Fibroblast of skin of back (primary cell): ENCODE measurements around the gene TKTL2.
"Not testable (repeated sequence)": the region's sequence is repeated elsewhere in the genome, so short reads cannot be mapped to it uniquely, and the experiment has no call there.

Source experiments
- DNase-seq: peaks from one replicate; pipeline ENCODE4 v3.0.0-alpha.2; 2013

Gene TKTL2

DNA sequence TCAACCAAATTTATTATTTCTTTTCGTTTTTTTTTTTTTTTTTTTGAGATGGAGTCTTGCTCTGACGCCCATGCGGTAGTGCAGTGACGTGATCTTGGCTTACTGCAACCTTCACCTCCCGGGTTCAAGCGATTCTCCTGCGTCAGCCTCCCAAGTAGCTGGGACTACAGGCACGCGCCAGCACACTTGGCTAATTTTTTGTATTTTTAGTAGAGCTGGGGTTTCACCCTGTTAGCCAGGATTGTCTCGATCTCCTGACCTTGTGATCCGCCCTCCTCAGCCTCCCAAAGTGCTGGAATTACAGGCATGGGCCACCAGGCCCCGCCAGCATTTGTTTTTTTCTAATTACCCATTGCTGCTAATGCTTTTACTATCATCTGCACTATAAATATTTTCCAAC, 26.5 kb downstream of the TKTL2 start:
- not testable (repeated sequence) for DNase-seq

DNA sequence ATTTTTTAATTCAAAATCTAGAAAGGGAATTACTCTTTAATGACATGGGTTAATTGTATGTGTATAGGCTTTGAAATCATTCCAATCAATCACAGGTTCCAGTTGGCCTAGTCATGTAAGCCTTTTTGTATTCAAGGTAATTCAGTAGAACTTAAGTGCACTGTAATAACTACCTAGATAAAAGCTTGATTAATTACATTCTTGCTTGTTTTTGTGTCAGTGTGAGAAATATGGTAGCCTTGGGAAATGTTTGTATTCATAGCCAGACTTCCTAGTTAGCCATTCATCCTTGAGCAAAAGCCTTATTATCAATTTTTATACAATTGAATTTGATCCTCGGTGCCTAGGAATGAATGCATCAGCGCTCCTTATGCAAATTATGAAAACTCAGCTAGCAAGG, 33.5 kb downstream of the TKTL2 start:
- DNase-seq: no peak
